G401.6 (cell line): ENCODE measurements around the gene S100A4.

Experiments used
- FAIRE-seq: peaks from 2 replicates; lab custom pipeline; 2012; peaks lifted over from hg19 to GRCh38; lab: Jason Lieb, UNC

S100A4 gene

DNA sequence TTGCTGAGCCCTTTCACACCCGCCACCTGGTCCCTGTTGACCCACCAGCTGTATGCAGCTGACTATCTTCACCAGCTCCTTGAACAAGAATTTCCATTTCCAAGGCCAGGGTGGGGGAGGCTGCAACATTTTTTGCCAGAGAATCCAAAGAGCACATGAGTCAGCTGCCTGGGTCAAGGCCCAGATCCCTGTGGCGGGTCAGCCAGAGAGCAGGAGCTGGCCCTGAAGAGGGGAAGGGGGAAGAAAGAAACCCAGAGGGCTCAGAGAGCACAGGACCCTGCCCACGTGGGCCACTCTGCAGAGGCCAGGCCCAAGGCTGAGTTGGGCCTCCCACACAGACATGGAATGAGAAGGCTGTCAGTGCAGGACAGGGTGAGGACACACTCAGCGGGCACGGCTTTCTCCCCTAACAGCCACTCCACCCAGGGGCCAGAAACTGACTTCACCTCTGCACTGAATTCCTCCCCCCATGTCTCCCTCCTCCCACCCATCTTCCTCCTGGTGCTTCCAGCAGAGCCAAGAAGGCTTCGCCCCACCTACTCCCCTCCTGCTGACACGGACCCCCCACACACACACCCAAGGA lies 38.7 kb downstream of the S100A4 start:
- no peak for FAIRE-seq

DNA sequence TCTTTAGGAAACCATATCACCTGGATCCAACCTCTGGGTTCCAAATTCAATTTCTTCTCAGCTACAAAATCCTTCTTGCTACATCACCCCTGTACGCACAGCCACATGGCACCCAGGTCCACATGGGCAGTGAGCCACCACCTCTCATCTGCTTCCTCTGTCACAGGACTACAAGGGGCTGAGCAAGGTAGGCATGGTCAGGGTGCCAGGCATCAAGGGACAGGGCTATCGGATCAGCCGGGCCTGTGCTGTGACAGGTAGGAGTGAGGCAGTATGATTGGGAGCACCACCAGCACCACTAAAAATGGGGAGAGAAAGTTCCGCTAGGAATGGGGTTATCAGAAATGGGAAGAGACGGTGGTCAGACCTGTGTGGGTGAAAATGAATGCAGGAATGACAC lies 39.2 kb downstream of the S100A4 start:
- no peak for FAIRE-seq

- FAIRE-seq, result no peak
Observed at GRCh38 chr1:153505576-153505975, 40.0 kb downstream of the S100A4 start.

DNA sequence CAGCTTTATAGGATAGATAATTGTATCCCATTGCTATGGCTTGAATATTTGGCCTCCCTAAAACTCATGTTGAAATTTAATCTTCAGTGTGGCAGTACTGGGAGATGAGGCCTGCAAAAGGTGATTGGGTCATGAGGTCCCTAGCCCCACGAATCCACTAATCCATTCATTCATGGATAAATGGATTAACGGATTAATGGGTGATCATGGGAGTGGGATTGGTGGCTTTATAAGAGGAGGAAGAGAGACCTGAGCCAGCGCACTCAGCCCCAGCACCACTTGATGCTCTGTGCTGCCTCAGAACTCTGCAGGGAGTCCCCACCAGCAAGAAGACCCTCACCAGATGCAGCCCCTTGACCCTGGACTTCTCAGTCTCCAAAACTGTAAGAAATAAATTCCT lies 41.8 kb downstream of the S100A4 start:
- no peak for FAIRE-seq

GRCh38 chr1:153498746-153499145 lies 46.9 kb downstream of the S100A4 start:
- no peak for FAIRE-seq

DNA sequence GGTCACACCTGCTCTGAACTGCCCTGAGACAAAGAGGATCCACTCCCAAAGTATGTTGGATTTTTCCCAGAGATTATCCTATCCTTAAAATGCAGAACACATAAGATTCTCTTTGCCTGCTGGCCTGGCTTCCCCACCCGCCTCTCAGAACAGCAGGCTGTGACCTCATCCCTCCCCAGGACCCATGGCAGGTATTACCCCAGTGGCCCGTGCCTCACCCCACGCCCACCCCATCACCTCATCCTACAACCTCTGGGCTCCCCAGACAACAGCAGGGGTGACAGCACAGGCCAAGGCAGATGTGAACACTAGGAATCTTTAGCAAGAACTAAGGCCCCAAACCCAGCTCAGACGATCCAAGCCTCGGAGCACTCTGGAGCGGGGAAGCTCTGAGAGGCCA lies 50.1 kb downstream of the S100A4 start:
- no peak for FAIRE-seq

GRCh38 chr1:153494976-153495535 lies 50.5 kb downstream of the S100A4 start:
- no peak for FAIRE-seq
